NCI-H69 (cell line): ENCODE results near the gene GP1BB.

Source experiments
- DNase-seq: peaks from one replicate; lab custom pipeline; 2025; lab: John Stamatoyannopoulos, UW

GP1BB gene

GRCh38 chr22:19756288-19757128 is 33.2 kb downstream of the GP1BB start:
- peak; percentile 81 for DNase-seq

DNA sequence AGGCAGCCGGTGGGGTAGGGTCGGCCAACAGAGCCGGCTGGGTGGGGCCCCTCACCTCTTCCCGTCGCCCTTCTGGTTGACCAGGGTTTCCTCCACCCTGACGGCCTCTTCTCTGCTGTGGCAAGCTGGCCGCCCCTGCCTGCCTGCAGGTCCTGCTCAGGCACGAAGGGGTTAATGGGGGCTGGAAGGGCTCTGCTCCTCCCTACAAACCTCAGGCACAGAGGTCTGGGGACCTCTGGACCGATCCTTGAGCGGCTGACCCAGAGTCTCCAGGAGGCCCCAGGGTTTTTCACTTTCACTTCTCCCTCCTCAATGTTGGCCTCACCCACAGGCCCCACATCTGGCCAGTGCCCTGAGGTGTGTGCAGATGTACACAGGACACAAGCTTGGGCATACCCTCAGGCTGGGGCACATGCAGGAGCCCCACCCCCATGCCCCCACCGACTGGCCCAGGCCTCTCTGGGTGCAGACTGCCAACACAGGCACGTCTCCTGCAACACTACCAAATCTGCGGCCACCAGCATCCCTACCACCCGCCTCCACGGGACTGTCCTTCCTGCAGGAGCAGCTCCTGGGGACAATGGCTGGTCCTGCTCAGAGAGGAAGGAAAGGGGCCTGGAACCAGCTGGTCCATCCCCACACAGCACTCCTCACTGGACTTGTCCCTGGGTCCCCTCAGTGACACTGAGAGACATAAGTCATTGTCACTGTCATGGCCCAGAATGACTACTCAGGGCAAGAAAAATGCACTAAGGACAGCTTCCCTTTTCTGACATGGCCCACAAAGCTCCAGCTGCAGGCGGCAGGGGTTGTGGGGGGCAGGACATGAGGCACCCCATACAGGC is 34.0 kb downstream of the GP1BB start:
- no peak for DNase-seq

DNA sequence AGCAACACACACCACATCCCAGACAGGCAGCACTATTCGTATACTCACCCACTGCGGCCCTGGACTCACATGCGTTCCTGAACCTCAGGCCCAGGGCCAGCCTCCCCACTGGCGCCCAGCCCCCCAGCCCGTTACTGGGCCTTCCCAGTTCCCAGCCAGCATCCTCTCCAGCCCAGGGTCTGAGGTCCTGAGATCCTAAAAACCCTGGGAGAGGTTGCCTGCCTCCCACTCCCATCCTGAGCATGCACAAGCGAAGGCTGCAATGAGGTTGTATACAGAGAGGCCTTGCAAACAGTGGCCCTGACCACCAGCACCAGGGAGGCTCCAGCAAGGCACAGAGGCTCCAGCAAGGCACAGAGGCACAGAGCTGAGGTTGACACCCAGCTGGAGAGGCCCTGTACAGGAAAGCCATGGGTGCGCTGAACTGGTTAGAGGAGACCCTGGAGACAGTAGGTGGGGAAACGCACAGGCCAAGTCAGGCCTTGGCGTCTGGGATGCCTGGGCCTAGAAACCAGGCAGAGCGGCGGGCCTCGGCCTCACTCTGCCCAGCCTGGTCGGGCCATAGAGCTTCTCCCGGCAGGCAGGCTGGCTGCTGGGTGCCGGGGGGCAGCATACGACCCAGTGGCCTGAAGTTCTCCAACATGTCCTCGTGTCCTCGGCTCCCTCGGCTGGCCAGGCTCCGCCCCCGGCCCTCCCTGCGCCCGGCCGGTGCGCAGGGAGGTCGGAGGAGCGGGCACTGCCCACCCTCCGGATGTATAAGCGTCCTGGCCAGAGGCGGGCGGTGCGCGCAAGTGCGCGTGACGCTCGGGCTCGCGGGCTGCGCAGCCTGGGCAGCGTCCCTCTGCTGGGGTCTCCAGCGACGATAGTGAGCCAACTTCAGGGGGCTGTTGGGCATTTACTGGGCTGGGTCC is 34.9 kb downstream of the GP1BB start:
- DNase-seq, result no peak

DNA sequence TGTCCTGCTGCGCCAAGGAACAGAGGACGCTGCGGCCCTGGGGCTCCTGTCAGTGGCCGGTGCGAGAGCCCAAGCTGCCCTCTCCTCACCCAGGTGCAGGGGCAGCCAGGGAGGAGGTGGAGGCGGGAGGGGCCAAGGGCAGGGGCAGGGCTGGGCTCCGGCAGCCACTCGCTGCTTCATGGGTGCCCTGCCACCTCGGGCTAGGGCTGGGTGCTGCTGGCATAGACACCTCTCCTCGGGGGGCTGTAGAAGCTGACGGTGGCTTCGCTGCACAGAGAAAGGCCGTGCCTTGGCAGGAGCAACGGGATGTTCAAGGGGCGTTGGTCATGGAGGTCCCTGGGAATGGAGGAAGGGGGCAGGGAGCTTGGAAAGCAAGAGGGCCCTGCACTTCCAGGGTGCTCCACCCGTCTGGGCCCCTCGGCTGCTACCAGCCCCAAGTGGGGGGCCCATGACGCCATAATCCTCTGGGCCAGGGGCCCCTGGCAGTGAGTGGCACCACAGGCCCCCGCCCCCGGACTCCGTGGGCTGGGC is 35.6 kb downstream of the GP1BB start:
- DNase-seq, result no peak

- DNase-seq, result no peak
Observed at GRCh38 chr22:19759427-19760057, 36.2 kb downstream of the GP1BB start.

- DNase-seq, result peak; percentile 47
Observed at GRCh38 chr22:19760058-19760950, 37.0 kb downstream of the GP1BB start, which contains the start of gene TBX1. TBX1 (plus strand) TSS chr22:19760778; CDS start chr22:19760844, 66 bp downstream.

- DNase-seq, result peak; percentile 47
Observed at GRCh38 chr22:19760951-19761724, 37.8 kb downstream of the GP1BB start.

DNA sequence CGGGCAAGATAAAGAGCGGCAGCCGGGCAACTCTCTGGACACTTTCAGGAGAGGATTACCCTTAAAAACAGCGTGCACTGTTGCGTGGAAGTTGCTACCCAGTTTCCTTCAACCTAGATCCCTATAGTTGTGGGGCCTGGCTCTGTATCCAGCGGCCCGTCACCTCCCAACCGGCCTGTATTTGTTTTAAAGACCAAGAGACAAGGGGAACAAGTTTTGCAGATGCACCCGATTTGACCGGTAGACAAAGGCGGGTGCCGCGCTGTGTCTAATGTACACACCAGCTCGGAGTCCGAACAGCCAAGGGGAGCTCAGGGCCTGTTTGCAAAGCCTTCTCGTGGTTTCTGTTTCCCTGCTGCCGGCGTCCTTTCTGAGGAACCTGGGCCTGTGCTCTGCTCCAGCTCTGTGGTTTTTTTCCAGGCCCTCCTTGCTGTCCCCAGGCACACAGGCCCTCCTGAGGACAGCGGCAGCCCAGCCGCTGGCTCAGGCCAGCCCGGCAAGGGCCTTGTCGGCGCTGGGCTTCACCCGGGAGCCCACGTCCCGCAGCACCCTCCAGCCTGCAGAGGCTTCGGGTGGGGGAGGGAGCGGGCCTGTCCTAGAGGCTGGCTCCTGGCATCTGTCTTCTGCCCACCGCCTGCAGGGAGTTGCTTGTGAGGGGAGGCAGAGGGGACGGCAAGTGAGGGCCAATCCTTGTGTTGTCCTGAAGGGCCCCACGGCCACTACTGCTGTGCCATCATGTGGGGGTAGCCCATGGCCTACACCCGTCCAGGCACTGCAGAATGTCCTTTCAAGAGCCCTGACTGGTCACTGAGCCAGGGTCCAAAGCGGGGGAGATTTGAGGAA is 38.6 kb downstream of the GP1BB start:
- DNase-seq, result peak; percentile 21

DNA sequence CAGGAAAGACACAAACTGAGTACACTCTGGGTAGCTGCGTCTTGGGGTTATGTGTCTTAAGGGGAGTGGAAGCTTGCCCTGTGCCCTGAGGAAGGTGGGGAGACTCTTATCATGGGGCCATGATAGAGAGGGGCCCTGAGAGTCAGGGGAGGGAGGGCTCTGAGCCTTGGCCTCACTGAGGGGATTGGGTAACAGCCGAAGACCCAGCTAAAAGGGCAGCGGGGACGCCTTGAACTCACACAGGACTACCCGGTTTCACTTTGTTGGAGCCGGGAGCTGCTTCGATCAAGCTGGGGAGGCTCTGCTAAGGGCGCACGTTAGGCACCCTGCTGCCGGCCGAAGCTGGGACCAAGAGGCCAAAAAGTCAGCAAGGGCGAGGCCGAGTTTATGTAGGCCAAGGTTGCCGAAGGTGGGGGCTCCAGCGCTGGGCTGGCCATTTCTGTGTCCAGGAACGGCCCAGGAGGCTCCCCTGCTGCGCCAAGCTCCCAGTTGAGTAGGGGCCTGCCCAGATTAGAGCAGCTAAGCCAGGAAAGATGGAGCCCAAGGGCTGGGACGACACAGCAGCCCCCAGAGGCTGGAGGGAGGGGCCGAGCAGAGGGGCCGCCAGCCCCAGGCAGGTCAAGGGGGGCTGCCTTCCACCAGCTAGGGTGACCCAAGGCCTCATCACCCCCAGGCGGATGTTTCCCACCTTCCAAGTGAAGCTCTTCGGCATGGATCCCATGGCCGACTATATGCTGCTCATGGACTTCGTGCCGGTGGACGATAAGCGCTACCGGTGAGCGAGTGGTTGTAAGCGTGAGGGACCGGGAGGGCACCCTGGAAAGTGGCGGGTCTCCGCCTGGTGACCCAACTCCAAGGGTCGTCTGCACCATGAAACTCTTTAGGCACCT is 39.5 kb downstream of the GP1BB start:
- DNase-seq, result no peak

- no peak for DNase-seq
Observed at GRCh38 chr22:19763458-19764298, 40.3 kb downstream of the GP1BB start.

GRCh38 chr22:19764299-19764593 is 40.9 kb downstream of the GP1BB start:
- DNase-seq, result no peak

DNA sequence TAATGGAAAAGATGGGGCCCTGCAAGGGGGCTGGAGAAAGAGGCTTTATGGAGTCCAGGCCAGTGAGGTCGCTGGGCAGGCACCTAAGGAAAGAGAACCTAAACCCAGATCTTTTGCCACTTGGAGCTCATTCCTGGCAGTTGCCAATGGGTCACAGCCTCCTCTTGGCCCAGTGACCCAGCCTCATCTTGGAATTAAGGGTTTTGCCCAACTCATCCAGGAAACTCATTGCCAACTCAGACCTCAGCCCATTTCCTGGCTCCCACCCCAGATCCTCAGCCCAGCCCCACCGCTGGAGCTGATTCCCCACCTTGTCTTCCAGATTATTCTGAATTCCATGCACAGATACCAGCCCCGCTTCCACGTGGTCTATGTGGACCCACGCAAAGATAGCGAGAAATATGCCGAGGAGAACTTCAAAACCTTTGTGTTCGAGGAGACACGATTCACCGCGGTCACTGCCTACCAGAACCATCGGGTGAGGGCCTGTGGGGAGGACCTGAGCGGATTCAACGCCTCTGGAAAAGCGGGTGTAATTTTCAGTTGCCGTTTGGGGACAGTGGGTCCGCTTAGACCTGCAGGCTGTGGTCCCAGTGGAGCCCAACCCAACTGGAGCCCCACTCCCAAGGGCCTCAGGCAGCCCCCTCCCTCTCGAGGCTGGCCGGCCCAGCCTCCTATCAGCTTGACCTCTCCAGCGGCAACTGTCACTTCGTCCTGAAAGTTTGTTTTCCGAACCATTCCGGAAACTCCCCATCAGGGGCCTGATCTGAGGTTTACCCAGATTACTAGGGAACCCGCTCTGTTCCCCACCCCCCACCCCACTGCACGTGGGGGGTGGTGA is 41.5 kb downstream of the GP1BB start:
- DNase-seq, result no peak

GRCh38 chr22:19765477-19766239 is 42.3 kb downstream of the GP1BB start:
- DNase-seq, result no peak

DNA sequence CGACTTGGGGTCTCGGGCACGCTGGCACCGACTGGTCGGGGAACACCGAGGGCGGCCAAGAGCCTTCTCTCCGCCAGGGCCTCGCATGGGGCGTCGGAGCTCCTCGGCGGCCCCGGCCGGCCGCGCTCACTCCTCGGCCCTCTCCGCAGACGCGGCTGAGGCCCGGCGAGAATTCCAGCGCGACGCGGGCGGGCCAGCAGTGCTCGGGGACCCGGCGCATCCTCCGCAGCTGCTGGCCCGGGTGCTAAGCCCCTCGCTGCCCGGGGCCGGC is 42.8 kb downstream of the GP1BB start:
- no peak for DNase-seq
